SK-N-MC (cell line): ENCODE results near the gene DNAH17.

Source experiments
- EZH2 ChIP-seq: fragments of 200-600 bp; sonication (generic); IDR thresholded peaks from one replicate; pipeline ENCODE4 v1.6.1; 2017; ENCODE audit warnings: antibody characterized with exemption
- FOXP2 ChIP-seq: optimal IDR thresholded peaks from 2 replicates; pipeline ENCODE3; 2011; ENCODE audit warnings: mild to moderate bottlenecking, moderate library complexity; ENCODE audit not compliant: insufficient read depth; ENCODE audit errors: extremely low read length, control extremely low read depth
- POLR2AphosphoS5 ChIP-seq: IDR thresholded peaks from 2 replicates; pipeline ENCODE4 v1.6.1; 2012; ENCODE audit warnings: mild to moderate bottlenecking, low read depth, low read length, borderline replicate concordance

- TF ChIP-seq POLR2AphosphoS5 (no peak), EZH2 (no peak), FOXP2 (no peak)
Measured at GRCh38 chr17:78598013-78598471, 20.8 kb upstream of the DNAH17 start.
